IPS-15b (cell line): ENCODE measurements around the gene OBSL1.

ENCODE experiments used
- H3K27me3 ChIP-seq: one replicate; pipeline ENCODE4 v1.6.1; 2013; ENCODE audit warnings: low read length; ENCODE audit not compliant: control insufficient read depth, insufficient read depth
- H3K36me3 ChIP-seq: one replicate; pipeline ENCODE4 v1.6.1; 2013; ENCODE audit warnings: low read length; ENCODE audit not compliant: control insufficient read depth, insufficient read depth
- H3K4me1 ChIP-seq: one replicate; pipeline ENCODE4 v1.6.1; 2013; ENCODE audit warnings: mild to moderate bottlenecking, low read length; ENCODE audit not compliant: control insufficient read depth, insufficient read depth
- H3K4me3 ChIP-seq: one replicate; pipeline ENCODE4 v1.5.1; 2013; ENCODE audit warnings: low read depth, low read length
- H3K9ac ChIP-seq: one replicate; pipeline ENCODE4 v1.6.1; 2013; ENCODE audit warnings: low read depth, mild to moderate bottlenecking, low read length
- H3K9me3 ChIP-seq: one replicate; pipeline ENCODE4 v1.6.1; 2013; ENCODE audit warnings: mild to moderate bottlenecking, low read length; ENCODE audit not compliant: control insufficient read depth, insufficient read depth

The OBSL1 gene

DNA sequence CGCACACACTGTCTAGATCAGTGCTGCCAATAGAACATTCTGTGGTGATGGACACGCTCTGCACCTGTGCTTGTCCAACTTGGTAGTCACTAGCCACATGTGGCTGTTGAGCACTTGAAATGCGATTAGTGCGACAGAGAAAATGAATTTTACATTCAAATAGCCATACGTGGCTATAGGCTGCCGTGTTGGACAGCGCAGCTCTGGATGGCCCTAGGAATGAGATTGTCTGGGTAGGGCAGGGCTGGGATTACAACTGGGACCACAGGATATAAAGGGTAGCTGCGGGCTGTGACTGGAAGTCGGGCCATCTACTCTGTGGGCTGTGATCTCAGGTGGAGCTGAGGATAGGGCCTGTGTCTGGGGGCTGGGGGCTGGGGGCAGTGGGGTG is 51.8 kb downstream of the OBSL1 start:
- no peak overlapping the region for H3K4me3 ChIP-seq
- no peaks in the 10 kb centered on the region for H3K9me3 ChIP-seq
- H3K36me3 ChIP-seq, result no peaks in the 10 kb centered on the region
- H3K27me3 ChIP-seq, result peaks cover 37% of the 10 kb centered on the region
- no peak overlapping the region for H3K9ac ChIP-seq
- H3K4me1 ChIP-seq, result peaks cover 5% of the 10 kb centered on the region

- Histone ChIP-seq H3K9me3 (no peaks in the 10 kb centered on the region), H3K4me1 (peaks cover 4% of the 10 kb centered on the region), H3K9ac (no peak overlapping the region), H3K4me3 (no peak overlapping the region), H3K36me3 (no peaks in the 10 kb centered on the region), H3K27me3 (peaks cover 50% of the 10 kb centered on the region)
Observed at GRCh38 chr2:219517954-219518778, 53.2 kb downstream of the OBSL1 start.

DNA sequence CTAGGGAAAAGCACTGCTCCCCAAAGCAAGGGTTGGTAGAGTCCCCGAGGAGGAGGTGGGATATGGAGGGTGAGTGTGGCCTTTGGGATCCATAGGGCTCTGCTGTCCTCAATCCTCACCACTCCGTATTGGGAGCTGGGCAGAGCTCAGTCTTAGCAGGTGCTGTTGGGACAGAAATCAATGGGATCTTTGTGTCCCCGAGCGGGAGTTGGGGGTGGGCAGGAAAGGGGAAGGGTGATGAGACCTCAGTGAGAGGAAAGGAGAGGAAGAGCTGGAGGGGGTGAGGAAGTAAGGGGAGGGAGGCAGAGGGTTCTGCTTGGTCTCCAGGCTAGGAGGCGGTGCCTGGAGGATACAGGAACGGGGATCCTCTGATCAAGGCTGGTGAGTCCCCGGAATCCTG is 54.5 kb downstream of the OBSL1 start:
- Histone ChIP-seq H3K36me3 (no peaks in the 10 kb centered on the region), H3K4me3 (no peak overlapping the region), H3K9me3 (no peaks in the 10 kb centered on the region), H3K27me3 (peaks cover 63% of the 10 kb centered on the region), H3K9ac (no peak overlapping the region), H3K4me1 (peaks cover 8% of the 10 kb centered on the region)

DNA sequence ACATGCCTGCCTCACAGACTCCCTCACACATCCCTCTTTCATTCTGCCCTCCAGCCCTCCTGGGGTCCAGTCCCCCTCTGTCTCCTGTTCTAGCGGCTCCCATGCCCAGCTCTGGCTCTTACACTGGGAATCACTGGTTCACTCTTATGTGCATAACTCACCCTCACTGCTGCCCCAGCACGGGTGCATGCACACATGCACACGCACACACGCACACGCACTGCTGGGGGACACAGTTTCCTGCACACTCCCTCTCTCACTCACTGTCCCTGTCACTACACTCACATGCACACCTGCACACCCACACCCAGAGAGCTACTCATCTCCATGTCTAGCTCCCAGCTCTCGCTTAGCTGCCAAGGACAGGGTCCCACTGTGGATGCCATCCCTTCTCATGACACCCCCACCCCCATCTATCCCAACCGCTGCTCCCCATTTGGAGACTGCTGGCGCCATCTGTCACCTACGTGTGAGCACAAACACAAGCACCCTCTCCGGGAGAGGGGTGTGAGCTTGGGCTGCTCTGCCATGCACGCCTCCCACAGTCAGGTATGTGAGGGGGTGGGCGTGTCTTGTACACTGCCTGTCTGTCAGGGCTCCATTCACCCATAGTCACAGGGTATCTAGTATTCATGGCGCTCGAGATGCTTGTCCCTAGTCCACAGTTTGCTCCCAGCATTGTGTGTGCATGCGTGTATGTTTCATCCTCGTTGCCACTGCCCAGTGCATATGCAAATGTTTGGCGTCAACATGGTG is 55.3 kb downstream of the OBSL1 start:
- Histone ChIP-seq H3K9ac (no peak overlapping the region), H3K4me3 (no peak overlapping the region), H3K27me3 (peaks cover 66% of the 10 kb centered on the region), H3K36me3 (no peaks in the 10 kb centered on the region), H3K9me3 (no peaks in the 10 kb centered on the region), H3K4me1 (peaks cover 9% of the 10 kb centered on the region)

DNA sequence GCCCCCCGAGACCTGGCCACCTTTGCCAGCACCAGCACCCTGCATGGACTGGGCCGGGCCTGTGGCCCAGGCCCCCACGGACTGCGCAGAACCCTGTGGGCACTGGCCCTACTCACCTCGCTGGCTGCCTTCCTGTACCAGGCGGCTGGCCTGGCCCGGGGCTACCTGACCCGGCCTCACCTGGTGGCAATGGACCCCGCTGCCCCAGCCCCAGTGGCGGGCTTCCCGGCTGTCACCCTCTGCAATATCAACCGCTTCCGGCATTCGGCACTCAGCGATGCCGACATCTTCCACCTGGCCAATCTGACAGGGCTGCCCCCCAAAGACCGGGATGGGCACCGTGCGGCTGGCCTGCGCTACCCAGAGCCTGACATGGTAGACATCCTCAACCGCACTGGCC is 56.5 kb downstream of the OBSL1 start:
- Histone ChIP-seq H3K9ac (no peak overlapping the region), H3K4me1 (peaks cover 9% of the 10 kb centered on the region), H3K4me3 (no peak overlapping the region), H3K27me3 (peaks cover 62% of the 10 kb centered on the region), H3K9me3 (no peaks in the 10 kb centered on the region), H3K36me3 (no peaks in the 10 kb centered on the region)

DNA sequence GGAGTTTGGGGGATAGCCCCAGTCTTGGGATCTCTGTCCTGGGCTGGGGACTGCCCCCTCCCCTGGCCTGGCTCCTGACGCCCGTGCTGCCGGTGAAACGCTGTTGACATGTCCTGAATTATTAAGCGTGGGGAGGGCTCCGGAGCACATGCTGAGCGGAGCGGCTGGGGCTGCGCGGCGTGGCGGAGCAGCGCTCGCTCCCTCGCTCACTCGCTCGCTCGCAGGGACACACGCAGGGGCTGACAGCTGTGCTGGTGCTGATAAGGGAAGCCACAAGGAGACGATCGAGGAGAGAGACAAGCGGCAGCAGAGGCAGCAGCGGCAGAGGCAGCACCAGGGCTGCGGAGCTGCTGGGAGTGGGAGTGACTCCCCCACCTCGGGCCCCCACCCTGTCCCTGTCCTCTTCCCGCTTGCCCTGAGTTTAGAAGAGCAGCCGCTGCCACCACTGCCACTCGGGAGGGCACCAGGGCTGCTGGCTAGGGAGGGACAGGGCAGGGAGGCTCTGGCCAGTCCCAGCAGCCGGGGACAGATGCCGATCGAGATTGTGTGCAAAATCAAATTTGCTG is 57.1 kb downstream of the OBSL1 start, which contains the start of gene ASIC4:
Gene ASIC4, plus strand, starts transcription at position 287 of the 566 bp plus-strand sequence. Its CDS starts 243 bp downstream, at position 530.
- H3K27me3 ChIP-seq, result peaks cover 62% of the 10 kb centered on the region
- H3K9ac ChIP-seq, result no peak within 1 kb of the TSS
- peak within 1 kb of the TSS; percentile 13 for H3K4me3 ChIP-seq

DNA sequence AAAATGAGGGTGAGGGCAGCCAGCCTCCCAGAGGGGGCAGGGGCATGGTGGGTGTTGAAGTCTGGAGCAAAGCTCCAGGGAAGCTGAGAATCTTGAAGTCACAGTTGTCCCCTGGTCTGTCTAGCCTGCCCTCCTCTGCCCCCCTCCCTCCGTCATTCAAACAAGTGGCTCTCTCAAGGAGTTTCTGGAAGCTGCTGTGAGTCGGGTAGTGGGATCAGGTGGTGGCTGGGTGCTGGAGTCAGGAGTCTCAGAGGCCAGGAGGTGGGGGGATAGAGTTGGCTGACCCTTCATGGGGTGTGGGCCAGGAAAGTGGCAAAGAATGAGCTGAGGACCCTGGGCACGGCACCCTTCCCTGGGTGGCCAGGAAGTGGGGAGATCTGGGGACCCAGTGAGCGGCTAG is 57.6 kb downstream of the OBSL1 start:
- H3K4me1 ChIP-seq, result peaks cover 11% of the 10 kb centered on the region

More for the DNA sequence above, 57.1 kb downstream of the OBSL1 start, which contains the start of gene ASIC4:
- Histone ChIP-seq H3K36me3 (no peaks in the 10 kb centered on the region), H3K4me1 (peaks cover 11% of the 10 kb centered on the region), H3K9me3 (no peaks in the 10 kb centered on the region)

GRCh38 chr2:219512524-219513216 is 58.7 kb downstream of the OBSL1 start:
- Histone ChIP-seq H3K9ac (no peak overlapping the region), H3K36me3 (no peaks in the 10 kb centered on the region), H3K4me1 (peaks cover 16% of the 10 kb centered on the region), H3K27me3 (peaks cover 56% of the 10 kb centered on the region), H3K9me3 (no peaks in the 10 kb centered on the region), H3K4me3 (peak overlapping the region; percentile 22)

More for the DNA sequence above, 57.6 kb downstream of the OBSL1 start:
- Histone ChIP-seq H3K4me3 (peak overlapping the region; percentile 13), H3K36me3 (no peaks in the 10 kb centered on the region), H3K27me3 (peaks cover 62% of the 10 kb centered on the region), H3K9me3 (no peaks in the 10 kb centered on the region), H3K9ac (no peak overlapping the region)

GRCh38 chr2:219511547-219512325 is 59.6 kb downstream of the OBSL1 start:
- H3K9me3 ChIP-seq, result no peaks in the 10 kb centered on the region
- H3K27me3 ChIP-seq, result peaks cover 46% of the 10 kb centered on the region
- no peak overlapping the region for H3K9ac ChIP-seq
- H3K4me1 ChIP-seq, result peaks cover 22% of the 10 kb centered on the region
- no peak overlapping the region for H3K4me3 ChIP-seq
- no peaks in the 10 kb centered on the region for H3K36me3 ChIP-seq

GRCh38 chr2:219510512-219511135 is 60.7 kb downstream of the OBSL1 start:
- peaks cover 9% of the 10 kb centered on the region for H3K36me3 ChIP-seq
- H3K9ac ChIP-seq, result no peak overlapping the region
- H3K27me3 ChIP-seq, result peaks cover 37% of the 10 kb centered on the region
- peak overlapping the region; percentile 56 for H3K4me3 ChIP-seq
- peaks cover 28% of the 10 kb centered on the region for H3K4me1 ChIP-seq
- H3K9me3 ChIP-seq, result no peaks in the 10 kb centered on the region
